Spleen (tissue), 7 donors: ENCODE results near the gene TGOLN2.

Source experiments
- POLR2A ChIP-seq, 3 donors: fragments of 450-650 bp; IDR thresholded peaks; one replicate each; pipeline ENCODE4 v1.5.1; 2017; ENCODE audit warnings: antibody characterized with exemption in 3 of 3, mild to moderate bottlenecking in 1 of 3
- TF ChIP-seq, protein P1 (sequence below), 11 experiments: fragments of 200-600 bp in 7 of 11; fragments of 450-650 bp in 4 of 11; sonication (generic) in 4 of 11; IDR thresholded peaks in 8 of 11; conservative IDR thresholded peaks in 3 of 11; 1 replicate in 7 of 11; 2 replicates in 4 of 11; pipeline versions ENCODE4 v1.4.0 to v1.8.0; 2016 to 2021; ENCODE audit warnings: antibody characterized with exemption in 11 of 11, inconsistent platforms in 4 of 11, mild to moderate bottlenecking in 1 of 11
- donor health status: DM: no; HTN: no; CAD: no; lungs with moderate emphysema.
- donor health status: DM: no; HTN: no; CAD: no.
- donor health status: DM: no; HTN: no; CAD: no.

DNA sequence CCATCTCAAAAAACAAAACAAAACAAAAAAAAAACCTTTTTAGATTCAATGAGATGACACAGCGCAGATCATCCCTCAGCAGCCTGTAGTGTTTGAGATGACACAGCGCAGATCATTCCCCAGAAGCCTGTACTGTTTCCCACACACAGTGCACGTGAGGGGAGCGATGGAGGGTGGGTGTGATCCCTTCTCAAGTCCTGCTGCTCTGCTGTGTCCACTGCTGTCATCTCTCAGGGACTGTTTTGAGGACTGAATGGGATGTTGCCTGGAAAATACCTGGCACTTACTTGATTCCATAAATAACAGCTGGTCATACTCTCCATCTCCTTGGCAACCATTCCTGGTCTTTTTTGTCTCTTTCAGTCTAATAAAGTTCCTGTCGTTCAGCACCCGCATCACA lies 25.7 kb downstream of the TGOLN2 start:
- TF ChIP-seq, protein P1, sequence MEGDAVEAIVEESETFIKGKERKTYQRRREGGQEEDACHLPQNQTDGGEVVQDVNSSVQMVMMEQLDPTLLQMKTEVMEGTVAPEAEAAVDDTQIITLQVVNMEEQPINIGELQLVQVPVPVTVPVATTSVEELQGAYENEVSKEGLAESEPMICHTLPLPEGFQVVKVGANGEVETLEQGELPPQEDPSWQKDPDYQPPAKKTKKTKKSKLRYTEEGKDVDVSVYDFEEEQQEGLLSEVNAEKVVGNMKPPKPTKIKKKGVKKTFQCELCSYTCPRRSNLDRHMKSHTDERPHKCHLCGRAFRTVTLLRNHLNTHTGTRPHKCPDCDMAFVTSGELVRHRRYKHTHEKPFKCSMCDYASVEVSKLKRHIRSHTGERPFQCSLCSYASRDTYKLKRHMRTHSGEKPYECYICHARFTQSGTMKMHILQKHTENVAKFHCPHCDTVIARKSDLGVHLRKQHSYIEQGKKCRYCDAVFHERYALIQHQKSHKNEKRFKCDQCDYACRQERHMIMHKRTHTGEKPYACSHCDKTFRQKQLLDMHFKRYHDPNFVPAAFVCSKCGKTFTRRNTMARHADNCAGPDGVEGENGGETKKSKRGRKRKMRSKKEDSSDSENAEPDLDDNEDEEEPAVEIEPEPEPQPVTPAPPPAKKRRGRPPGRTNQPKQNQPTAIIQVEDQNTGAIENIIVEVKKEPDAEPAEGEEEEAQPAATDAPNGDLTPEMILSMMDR (IDR thresholded peaks at IDR 0.05 in 8 of 11, conservative IDR thresholded peaks at IDR 0.05 in 3 of 11) = no peak
- no peak for TF ChIP-seq POLR2A (IDR thresholded peaks at IDR 0.05)
